Peyer's patch (tissue), 4 donors: ENCODE results near the gene L3MBTL3.

Source experiments
- POLR2A ChIP-seq, 2 donors: fragments of 450-650 bp; IDR thresholded peaks; one replicate each; pipeline ENCODE4 v1.5.1; 2017; ENCODE audit warnings: antibody characterized with exemption in 2 of 2, mild to moderate bottlenecking in 2 of 2, moderate library complexity in 2 of 2
- TF ChIP-seq, protein P1 (sequence below), 6 experiments: fragments of 450-650 bp in 4 of 6; fragments of 200-600 bp in 2 of 6; sonication (generic) in 1 of 6; IDR thresholded peaks; one replicate each; pipeline ENCODE4 v1.5.1; 2017 to 2019; ENCODE audit warnings: antibody characterized with exemption in 6 of 6, mild to moderate bottlenecking in 3 of 6, moderate library complexity in 1 of 6

DNA sequence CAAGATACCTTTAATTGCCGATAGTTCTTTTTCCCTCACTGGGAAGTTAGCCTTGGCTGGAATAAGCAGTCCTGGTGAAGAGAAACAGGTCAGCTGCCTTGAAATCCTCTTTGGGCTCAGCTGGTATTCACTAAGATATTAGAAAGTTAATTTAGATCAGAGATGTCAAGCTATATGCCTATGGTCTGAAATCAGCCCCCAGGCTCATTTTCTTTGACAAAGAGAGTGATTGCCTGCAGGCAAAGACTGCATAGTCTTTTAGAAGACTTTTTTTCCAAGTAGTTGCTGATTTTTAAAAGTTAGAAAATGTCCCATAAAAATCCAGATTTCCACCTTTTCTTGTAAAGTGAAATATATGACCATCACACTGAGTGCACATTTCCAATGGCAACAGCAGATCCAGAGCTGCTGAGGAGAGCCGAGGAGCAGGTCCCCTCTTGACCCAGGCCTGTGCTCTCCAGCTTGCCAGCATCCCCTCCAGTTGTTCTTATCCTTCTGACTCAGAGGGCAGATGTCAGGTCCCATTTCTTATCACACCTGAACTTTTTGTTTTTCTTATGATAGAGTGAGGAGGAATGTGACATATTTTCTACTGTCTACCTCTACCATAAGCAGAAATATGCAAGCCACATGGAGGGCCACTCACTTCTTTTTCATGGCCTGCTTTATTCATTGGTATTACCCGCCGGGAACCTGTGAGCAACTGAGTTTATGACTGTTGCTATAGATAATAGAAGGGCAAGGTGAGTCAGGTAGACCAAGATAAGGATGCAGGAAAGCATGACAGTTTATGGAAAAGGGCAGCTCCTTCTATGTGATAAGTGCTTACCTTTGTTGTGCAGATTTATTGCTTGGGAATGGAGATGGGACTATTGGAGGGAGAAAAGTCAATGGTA, 17.6 kb upstream of the L3MBTL3 start:
- TF ChIP-seq, protein P1, sequence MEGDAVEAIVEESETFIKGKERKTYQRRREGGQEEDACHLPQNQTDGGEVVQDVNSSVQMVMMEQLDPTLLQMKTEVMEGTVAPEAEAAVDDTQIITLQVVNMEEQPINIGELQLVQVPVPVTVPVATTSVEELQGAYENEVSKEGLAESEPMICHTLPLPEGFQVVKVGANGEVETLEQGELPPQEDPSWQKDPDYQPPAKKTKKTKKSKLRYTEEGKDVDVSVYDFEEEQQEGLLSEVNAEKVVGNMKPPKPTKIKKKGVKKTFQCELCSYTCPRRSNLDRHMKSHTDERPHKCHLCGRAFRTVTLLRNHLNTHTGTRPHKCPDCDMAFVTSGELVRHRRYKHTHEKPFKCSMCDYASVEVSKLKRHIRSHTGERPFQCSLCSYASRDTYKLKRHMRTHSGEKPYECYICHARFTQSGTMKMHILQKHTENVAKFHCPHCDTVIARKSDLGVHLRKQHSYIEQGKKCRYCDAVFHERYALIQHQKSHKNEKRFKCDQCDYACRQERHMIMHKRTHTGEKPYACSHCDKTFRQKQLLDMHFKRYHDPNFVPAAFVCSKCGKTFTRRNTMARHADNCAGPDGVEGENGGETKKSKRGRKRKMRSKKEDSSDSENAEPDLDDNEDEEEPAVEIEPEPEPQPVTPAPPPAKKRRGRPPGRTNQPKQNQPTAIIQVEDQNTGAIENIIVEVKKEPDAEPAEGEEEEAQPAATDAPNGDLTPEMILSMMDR (IDR thresholded peaks at IDR 0.05) = no peak
- TF ChIP-seq POLR2A (IDR thresholded peaks at IDR 0.05) = no peak
